ENCODE measurements around the gene VIPR2. TPM values are rescaled to one million over a fixed set of nuclear protein-coding genes. Genes with fewer than 3 reads are reported as not detected.

VIPR2 gene
- total and polyA plus RNA-seq, 11 donors: 3.3 to 27.0 (median 18.5) TPM

GRCh38 chr7:159117366-159118196, 27.1 kb downstream of the VIPR2 start:
- peaks cover 0 to 8% (median 0%) of the 10 kb centered on the region in 9 donors for H3K27me3 ChIP-seq
- intact Hi-C loops (cut with DNase I): no loop called here
- peak overlapping the region in 1 of 12 donors; percentile 8 for H3K27ac ChIP-seq
- no peak overlapping the region for H3K4me3 ChIP-seq
- TF ChIP-seq CTCF (IDR thresholded peaks at IDR 0.05) (no peak), POLR2A (IDR thresholded peaks at IDR 0.05) (no peak)
- H3K4me1 ChIP-seq: peaks cover 0 to 16% (median 12%) of the 10 kb centered on the region in 12 donors
- no peaks in the 10 kb centered on the region for H3K36me3 ChIP-seq
- ATAC-seq: no peak
- H3K9me3 ChIP-seq: no peaks in the 10 kb centered on the region
- DNase-seq: peak in 1 of 5 donors; percentile 30
- WGBS, 4 donors: 56 to 67% (median 59%) methylated on average over 15 to 17 of the region's 17 CpGs

GRCh38 chr7:159116581-159117339, 27.9 kb downstream of the VIPR2 start:
- DNase-seq: peak in 1 of 5 donors; percentile 21
- no peak for ATAC-seq
- no peak overlapping the region for H3K4me3 ChIP-seq
- no peaks in the 10 kb centered on the region for H3K36me3 ChIP-seq
- H3K27me3 ChIP-seq: peaks cover 0 to 8% (median 0%) of the 10 kb centered on the region in 9 donors
- intact Hi-C loops (cut with DNase I): no loop called here
- TF ChIP-seq CTCF (IDR thresholded peaks at IDR 0.05): no peak
- TF ChIP-seq POLR2A (IDR thresholded peaks at IDR 0.05): no peak
- no peak overlapping the region for H3K27ac ChIP-seq
- 82 to 87% (median 85%) methylated on average over 16 of the region's 16 CpGs for WGBS, 4 donors
- H3K9me3 ChIP-seq: no peaks in the 10 kb centered on the region
- H3K4me1 ChIP-seq: peaks cover 0 to 16% (median 12%) of the 10 kb centered on the region in 12 donors

- Histone ChIP-seq H3K27ac (peak overlapping the region in 4 of 12 donors; percentile 2 to 29 (median 15)), H3K27me3 (peaks cover 0 to 8% (median 0%) of the 10 kb centered on the region in 9 donors), H3K9me3 (no peaks in the 10 kb centered on the region), H3K36me3 (no peaks in the 10 kb centered on the region), H3K4me3 (no peak overlapping the region), H3K4me1 (peaks cover 0 to 16% (median 12%) of the 10 kb centered on the region in 12 donors)
- TF ChIP-seq CTCF (IDR thresholded peaks at IDR 0.05): peak in 2 of 12 donors; percentile 7 to 23
- TF ChIP-seq POLR2A (IDR thresholded peaks at IDR 0.05): no peak
- DNase-seq: peak in 1 of 5 donors; percentile 35
- intact Hi-C loops (cut with DNase I): no loop called here
- WGBS, 4 donors: 58 to 67% (median 63%) methylated on average over 19 of the region's 19 CpGs
- peak; percentile 27 to 40 (median 32) for ATAC-seq
These were observed 28.8 kb downstream of the VIPR2 start for GRCh38 chr7:159115601-159116501.
